Eye (tissue), 1 donor: ENCODE data around the gene PAFAH2.
A peak's percentile ranks its signal among the peaks of the same experiment; 100 is the strongest.
"Not testable (repeated sequence)": the region's sequence is repeated elsewhere in the genome, so short reads cannot be mapped to it uniquely, and the experiment has no call there.

Source experiments
- DNase-seq: peaks from one replicate; pipeline ENCODE4 v3.0.0-alpha.2; 2015

The PAFAH2 gene

GRCh38 chr1:25978403-25978802 lies 19.5 kb downstream of the PAFAH2 start:
- no peak for DNase-seq

DNA sequence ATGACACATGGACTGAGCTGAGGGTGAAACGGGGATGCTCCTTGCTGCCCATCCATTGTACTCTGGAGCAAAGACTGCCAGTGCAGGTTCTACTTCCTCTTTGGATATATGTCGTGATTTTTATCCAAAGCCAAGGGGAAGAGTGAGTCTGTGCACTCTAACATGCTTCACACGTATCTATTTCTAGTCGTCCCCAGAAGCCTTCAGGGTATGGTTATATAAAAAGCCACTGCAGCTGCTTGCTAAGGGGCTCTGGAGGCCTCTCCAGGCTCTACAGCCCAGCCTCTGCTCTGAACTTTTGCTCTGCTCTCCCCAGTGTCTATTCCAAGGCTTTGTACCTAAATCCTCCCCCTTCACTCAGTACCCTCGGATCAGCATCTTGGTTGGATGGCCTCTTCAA lies 20.1 kb downstream of the PAFAH2 start:
- DNase-seq: no peak

DNA sequence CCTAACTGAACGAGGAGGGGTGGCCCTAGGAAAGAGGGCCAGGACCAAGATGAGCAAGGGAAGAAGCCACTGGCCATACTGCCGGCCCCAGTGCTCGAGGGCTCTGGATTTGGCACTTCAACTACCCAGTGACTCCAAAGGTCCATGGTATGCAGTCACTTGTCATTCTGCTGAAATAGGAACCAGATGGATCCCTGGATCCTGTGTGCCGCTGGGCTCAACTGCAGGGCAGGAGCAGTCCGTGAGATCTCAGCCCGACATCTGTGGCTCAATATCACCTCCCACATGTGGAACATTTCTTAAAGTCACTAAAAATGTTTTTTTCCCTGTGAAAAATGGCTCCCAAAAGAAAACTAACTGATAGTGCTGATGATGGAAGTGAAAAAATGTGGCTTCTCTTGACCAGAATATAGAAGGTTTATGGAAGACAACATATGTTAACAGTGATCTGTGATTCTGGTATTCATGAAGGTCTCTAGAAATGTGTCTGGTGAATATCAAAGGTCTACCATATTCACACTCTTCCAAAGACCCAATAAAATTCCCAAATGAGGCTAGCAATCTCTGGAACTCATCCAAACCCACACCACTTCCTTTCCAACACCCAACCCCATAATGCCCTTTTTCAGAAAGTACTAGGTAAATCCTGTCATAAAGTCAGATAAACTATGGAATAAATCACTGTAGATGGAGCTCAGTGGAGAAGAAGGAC lies 24.1 kb downstream of the PAFAH2 start:
- no peak for DNase-seq

DNA sequence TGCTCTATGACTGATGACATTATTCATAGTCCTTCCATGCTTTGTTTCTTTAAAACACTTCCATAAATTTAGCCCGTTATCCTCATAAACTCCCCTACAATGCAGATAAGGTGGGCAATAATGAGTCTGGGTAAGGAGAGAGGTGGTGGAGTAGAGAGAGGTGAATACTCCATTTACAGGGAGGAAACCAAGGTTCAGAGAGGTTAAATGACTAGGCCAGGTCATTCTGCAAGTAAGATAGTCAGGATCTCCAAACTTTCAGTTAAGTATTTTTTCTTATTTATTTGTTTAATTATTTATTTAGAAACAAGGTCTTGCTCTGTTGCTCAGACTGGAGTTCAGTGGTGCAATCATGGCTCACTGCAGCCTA lies 26.1 kb downstream of the PAFAH2 start:
- no peak for DNase-seq

GRCh38 chr1:25971066-25971810 lies 26.6 kb downstream of the PAFAH2 start:
- no peak for DNase-seq

GRCh38 chr1:25967308-25967707 lies 30.6 kb downstream of the PAFAH2 start:
- DNase-seq: no peak

GRCh38 chr1:25959611-25960010 lies 38.3 kb downstream of the PAFAH2 start:
- DNase-seq: no peak

DNA sequence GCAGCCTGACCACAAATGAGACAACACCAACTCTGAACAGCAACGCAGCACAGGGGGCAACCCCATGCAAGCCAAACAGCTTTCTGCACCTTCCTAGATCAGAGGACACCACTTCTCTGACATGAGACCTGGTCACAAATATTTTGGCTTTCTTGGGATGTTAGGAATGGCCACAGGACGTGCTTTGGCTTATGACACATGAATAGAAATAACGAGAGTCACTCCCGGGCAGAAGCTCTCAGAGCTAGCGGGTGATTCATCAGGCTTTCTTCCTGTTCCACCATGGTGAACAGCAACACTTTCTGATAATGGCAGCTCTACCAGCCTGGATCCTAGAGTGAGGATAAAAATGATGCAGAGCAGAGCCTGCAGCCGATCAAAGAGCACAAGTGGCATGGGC lies 39.4 kb downstream of the PAFAH2 start:
- no peak for DNase-seq

DNA sequence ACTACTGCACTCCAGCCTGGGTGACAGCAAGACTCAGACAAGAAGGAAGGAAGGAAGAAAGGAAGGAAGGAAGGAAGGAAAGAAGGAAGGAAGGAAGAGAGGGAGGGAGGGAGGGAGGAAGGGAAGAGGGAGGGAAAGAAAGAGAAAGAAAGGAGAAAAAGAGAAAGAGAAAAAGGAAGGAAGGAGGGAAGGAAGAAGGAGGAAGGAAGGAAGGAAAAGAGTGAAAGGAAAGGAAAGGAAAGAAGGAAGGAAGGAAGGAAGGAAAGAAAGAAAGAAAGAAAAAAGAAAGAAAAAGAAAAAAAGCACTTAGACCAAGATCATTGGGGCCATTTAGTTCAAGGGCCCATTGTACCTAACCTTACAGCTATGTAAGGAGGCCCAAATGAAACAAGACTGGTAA lies 42.3 kb downstream of the PAFAH2 start:
- no peak for DNase-seq

DNA sequence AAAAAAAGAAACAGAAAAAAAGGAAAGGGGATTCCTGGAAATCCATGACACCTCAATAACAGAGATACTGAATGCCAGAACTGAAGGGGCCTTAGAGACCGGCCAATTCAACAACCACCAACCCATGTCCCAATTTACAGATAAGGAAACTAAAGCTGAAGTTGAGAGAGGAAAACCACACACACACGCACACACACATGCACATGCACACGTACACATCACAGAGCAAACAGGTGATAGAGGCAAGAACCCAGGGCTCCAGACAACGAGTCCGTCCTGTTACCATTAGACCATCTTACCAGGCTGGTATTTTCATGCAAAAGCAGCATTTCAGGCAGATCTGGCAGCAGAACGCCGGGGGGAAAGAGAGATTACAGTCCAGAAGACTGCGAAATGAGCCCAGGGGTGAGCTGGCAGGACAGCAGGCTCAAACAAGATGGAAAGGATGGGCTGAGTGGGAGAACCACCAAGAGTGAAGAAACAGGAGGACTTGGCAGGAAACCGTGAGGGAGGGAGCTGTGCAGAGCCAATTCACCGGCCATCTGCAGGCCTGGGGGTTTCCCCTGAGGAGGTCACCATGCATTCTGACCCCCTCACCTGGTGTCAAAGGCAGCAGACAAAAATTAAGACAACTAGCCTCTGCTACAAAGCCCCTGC lies 43.5 kb downstream of the PAFAH2 start:
- no peak for DNase-seq

DNA sequence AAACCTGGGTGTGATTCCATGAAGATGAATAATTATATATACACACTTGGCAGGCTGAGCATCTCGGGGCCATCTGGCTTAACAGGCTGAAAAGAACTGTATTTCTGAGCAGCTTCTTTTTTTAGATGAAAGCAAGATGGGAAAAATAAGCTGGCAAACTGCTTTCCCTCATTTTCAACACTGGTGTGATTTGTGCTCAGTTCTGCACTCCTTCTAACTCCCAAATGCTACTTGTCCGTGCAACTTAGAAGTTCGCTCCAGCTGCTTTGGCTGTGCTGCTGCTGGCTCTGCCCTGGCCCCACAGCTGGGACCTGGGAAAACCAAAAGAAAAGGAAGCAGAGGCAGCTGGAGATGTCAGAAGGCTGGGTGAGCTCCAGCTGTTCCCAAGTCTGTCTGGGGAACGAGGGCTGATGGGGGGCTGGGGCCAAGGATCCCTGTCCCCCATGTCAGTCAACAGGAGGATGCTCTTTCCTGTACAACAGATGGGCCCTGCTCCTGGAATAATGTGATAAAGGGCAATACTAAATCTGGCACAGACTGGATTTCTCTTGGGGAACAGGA lies 44.9 kb downstream of the PAFAH2 start:
- DNase-seq: peak; percentile 66

DNA sequence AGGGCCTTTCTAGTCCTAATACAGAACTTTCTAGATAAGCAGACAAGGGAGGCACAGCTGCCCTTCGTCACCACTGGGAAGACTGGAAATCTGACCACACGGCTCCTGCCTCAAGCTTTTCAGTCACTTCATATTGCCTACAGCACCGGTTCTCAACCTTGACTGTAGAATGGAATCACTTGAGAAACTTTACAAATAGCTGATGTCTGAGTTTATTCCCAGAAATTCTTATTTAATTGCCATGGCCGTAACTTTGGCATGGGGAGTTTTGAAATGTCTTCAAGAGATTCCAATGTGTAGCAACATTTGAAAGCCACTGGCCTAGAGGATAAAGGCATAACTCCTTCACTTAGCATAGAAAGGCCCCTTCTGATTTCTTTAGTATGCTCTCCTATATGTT lies 49.2 kb downstream of the PAFAH2 start:
- DNase-seq: no peak

- no peak for DNase-seq
These were observed 50.8 kb downstream of the PAFAH2 start for GRCh38 chr1:25947027-25947426.

DNA sequence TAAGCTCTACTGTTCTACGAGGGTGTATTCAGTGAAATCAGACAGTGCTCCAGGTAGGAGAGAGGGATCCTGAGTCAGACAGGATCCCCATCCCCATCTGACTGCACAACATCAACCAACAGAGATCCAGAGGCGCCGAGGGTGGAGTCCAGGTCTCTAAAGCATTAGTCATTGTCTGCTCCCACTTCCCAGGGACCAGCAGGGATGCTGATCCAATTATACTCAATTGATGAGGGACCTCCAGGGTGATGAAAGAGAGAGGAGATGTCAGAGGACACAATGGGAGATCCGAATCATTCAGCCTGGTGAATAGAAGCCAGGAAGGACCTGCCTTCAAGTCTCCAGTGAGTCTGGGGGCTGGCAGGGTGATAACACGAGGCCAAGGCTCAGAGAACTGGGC lies 52.1 kb downstream of the PAFAH2 start:
- peak; percentile 30 for DNase-seq

- DNase-seq: no peak
These were observed 52.9 kb downstream of the PAFAH2 start for GRCh38 chr1:25944986-25945385.

DNA sequence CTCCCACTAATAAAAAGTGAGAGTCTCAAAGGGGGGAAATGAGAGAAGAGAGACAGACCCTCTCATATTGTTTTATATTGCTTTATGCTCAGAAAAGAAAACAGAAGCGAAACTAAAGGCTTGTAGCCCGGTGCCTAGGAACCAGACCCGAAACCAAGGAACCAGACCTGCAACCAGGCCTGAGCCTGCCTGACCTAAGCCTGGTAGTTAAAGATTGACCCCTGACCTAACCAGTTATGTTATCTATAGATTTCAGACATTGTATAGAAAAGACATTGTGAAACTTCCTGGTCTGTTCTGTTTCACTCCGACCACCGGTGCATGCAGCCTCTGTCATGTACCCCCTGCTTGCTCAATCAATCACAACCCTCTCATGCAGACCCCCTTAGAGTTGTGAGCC lies 54.4 kb downstream of the PAFAH2 start:
- DNase-seq: not testable (repeated sequence)

DNA sequence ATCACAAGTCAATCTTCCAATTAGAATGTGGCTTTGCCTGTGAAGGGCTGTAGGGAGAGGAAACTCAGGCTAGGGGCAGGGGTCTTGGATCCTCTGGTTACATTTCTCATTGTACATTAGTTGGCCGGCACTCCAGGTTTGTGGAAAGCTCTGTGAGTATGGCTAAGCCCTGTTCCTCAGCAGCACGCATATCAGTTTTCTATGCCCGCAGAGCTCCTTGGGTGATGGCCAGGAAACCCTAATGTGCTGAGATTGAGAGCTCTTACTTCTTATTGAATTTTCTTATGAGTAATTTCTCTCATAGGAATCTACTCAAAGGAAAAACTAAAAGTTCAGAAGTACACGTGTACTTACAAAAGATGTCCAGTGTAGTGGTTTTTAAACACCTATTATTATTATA lies 60.9 kb downstream of the PAFAH2 start:
- no peak for DNase-seq

- DNase-seq: no peak
These were observed 64.1 kb downstream of the PAFAH2 start for GRCh38 chr1:25933479-25934365.

DNA sequence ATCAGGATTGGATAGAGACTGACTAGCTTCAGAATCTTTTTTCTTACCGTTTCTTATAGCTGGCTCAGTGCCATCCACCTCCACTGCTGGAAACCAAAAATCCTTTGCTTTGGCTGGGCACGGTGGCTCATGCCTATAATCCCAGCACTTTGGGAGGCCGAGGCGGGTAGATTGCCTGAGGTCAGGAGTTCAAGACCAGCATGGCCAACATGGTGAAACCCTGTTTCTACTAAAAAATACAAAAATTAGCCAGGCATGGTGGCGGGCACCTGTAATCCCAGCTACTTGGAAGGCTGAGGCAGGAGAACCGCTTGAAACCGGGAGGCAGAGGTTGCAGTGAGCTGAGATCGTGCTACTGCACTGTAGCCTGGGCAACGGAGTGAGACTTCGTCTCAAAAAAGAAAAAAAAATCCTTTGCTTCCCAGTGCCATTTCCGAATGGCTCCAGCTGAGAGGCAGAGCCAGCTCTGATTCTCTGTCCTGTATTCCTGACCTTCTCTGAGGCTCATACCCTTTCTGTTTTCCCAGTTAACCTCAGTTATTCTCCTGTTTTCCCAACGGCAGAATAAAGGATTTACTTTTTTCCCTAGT lies 65.0 kb downstream of the PAFAH2 start:
- not testable (repeated sequence) for DNase-seq

DNA sequence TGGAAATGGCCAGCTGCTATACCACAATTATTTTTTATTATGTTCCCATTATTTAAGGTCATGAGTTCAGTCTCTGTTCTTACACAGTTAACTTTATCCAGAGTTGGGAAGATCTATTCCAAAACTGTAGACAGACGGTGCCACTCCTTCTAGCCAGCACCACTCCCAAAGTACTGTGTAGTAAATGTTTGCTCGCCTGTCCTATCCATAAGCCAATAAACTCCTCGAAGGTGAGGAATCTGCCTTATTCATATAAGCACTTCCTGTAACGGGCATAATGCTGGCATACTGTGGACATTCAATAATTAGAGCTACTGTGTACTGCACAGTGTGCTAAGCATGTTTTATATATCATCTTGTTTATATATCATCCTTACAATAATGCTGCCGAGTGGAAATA lies 65.5 kb downstream of the PAFAH2 start:
- no peak for DNase-seq

GRCh38 chr1:25929016-25929415 lies 68.8 kb downstream of the PAFAH2 start:
- no peak for DNase-seq

GRCh38 chr1:25927521-25928265 lies 70.2 kb downstream of the PAFAH2 start:
- peak; percentile 87 for DNase-seq
